Pons (tissue), 1 donor: Measurements from ENCODE around the gene HINT1.

Experiments used
- DNase-seq: peaks from one replicate; pipeline ENCODE4 v3.0.0-alpha.2; 2016; ENCODE audit warnings: low spot score

The HINT1 gene

GRCh38 chr5:131109540-131110255 is 55.4 kb downstream of the HINT1 start:
- DNase-seq = peak; percentile 86
